ENCODE measurements around the gene FAM184A.

Gene FAM184A

DNA sequence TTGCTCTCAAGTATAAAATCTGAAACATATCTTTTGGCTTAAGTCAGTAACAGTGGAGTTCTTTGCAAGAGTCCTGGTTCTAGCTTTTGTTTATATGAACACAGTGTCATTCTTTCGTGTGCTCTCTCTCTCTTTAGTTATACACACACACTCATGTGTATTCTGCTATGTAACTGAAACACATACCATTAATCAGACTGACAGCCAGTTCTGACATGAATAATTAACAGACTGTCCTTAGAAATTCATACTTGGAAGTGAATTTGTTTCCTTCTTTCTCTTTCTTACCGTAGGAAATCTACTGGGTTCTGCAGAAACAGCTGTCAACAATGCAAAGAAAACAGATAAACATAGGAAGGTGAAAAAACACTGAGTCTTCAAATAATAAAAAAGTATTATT lies 146.0 kb downstream of the FAM184A start:
- H3K4me1 ChIP-seq (ENCODE audit: control insufficient read depth, low read depth, low read length), result no peaks in the 10 kb centered on the region
- H3K79me2 ChIP-seq (ENCODE audit: control insufficient read depth, insufficient read depth, low read length), result peaks cover 5% of the 10 kb centered on the region
- H2BK15ac ChIP-seq (replicated peaks; ENCODE audit: low read depth), result no peak overlapping the region
- no peak overlapping the region for H3K18ac ChIP-seq (ENCODE audit: low read length)
- H3K23ac ChIP-seq (ENCODE audit: low read length), result no peak overlapping the region
- H2BK5ac ChIP-seq (ENCODE audit: low read length), result no peak overlapping the region
- no peak overlapping the region for H3K56ac ChIP-seq (ENCODE audit: low read length)
- no CpG with 5 or more reads among the region's 2 CpGs for WGBS (ENCODE audit: extremely low coverage, insufficient coverage, low lambda C conversion rate)
- H3K4me2 ChIP-seq (ENCODE audit: low read length), result no peak overlapping the region
- no peaks in the 10 kb centered on the region for H3K79me1 ChIP-seq (ENCODE audit: low read length)
- H2BK120ac ChIP-seq (ENCODE audit: low read depth, low read length), result no peak overlapping the region
- H3K36me3 ChIP-seq (ENCODE audit: control insufficient read depth, insufficient read depth, low read length), result peaks cover 2% of the 10 kb centered on the region
- H3K4me3 ChIP-seq (ENCODE audit: low read length), result no peak overlapping the region
- no peak overlapping the region for H2AK5ac ChIP-seq (ENCODE audit: low read length)
- no peaks in the 10 kb centered on the region for H3K27me3 ChIP-seq (ENCODE audit: insufficient read depth, low read length, poor library complexity)
- H3K4ac ChIP-seq (ENCODE audit: low read depth, low read length), result no peak overlapping the region
- H3K27ac ChIP-seq (ENCODE audit: low read depth, low read length), result no peak overlapping the region
- no peak overlapping the region for H4K8ac ChIP-seq (ENCODE audit: low read depth, low read length)
- DNase-seq, result no peak
- no peak overlapping the region for H3K9ac ChIP-seq (ENCODE audit: low read length)
- H4K5ac ChIP-seq (ENCODE audit: low read length), result no peak overlapping the region

DNA sequence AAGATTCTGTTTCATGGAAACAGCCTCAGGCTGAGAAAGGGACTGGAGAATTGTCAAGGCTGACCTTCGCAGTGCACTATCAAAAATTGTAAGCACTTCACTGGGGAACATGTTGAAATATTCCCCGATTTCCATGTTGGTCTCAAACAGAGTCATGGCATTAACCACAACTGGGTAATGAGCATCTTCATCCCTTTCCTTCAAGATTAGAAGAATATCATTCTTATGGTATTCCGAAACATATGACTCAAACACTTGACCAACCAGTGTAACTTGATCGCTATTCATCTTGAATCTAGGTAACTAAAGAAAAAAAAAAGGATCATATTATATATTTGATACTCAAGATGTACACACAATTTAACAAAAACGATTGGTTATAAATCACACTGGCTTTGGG lies 147.0 kb downstream of the FAM184A start:
- H4K8ac ChIP-seq (ENCODE audit: low read depth, low read length), result no peak overlapping the region
- no peaks in the 10 kb centered on the region for H3K27me3 ChIP-seq (ENCODE audit: insufficient read depth, low read length, poor library complexity)
- no CpG with 5 or more reads among the region's 5 CpGs for WGBS (ENCODE audit: extremely low coverage, insufficient coverage, low lambda C conversion rate)
- H2AK5ac ChIP-seq (ENCODE audit: low read length), result no peak overlapping the region
- no peak overlapping the region for H3K4ac ChIP-seq (ENCODE audit: low read depth, low read length)
- no peak overlapping the region for H2BK15ac ChIP-seq (replicated peaks; ENCODE audit: low read depth)
- H3K36me3 ChIP-seq (ENCODE audit: control insufficient read depth, insufficient read depth, low read length), result peaks cover 2% of the 10 kb centered on the region
- H3K4me3 ChIP-seq (ENCODE audit: low read length), result no peak overlapping the region
- H3K27ac ChIP-seq (ENCODE audit: low read depth, low read length), result no peak overlapping the region
- H3K4me2 ChIP-seq (ENCODE audit: low read length), result no peak overlapping the region
- no peak for DNase-seq
- no peak overlapping the region for H2BK5ac ChIP-seq (ENCODE audit: low read length)
- H3K23ac ChIP-seq (ENCODE audit: low read length), result no peak overlapping the region
- H3K18ac ChIP-seq (ENCODE audit: low read length), result no peak overlapping the region
- H3K4me1 ChIP-seq (ENCODE audit: control insufficient read depth, low read depth, low read length), result no peaks in the 10 kb centered on the region
- no peak overlapping the region for H4K5ac ChIP-seq (ENCODE audit: low read length)
- no peak overlapping the region for H3K9ac ChIP-seq (ENCODE audit: low read length)
- H2BK120ac ChIP-seq (ENCODE audit: low read depth, low read length), result no peak overlapping the region
- no peak overlapping the region for H3K56ac ChIP-seq (ENCODE audit: low read length)
- no peaks in the 10 kb centered on the region for H3K79me1 ChIP-seq (ENCODE audit: low read length)
- peaks cover 2% of the 10 kb centered on the region for H3K79me2 ChIP-seq (ENCODE audit: control insufficient read depth, insufficient read depth, low read length)

- Histone ChIP-seq H2BK120ac (ENCODE audit: low read depth, low read length) (no peak overlapping the region), H3K79me1 (ENCODE audit: low read length) (no peaks in the 10 kb centered on the region), H2AK5ac (ENCODE audit: low read length) (no peak overlapping the region), H3K36me3 (ENCODE audit: control insufficient read depth, insufficient read depth, low read length) (peaks cover 2% of the 10 kb centered on the region), H3K56ac (ENCODE audit: low read length) (no peak overlapping the region), H3K4ac (ENCODE audit: low read depth, low read length) (no peak overlapping the region), H3K27ac (ENCODE audit: low read depth, low read length) (no peak overlapping the region), H3K4me1 (ENCODE audit: control insufficient read depth, low read depth, low read length) (no peaks in the 10 kb centered on the region), H3K4me2 (ENCODE audit: low read length) (no peak overlapping the region), H3K79me2 (ENCODE audit: control insufficient read depth, insufficient read depth, low read length) (peaks cover 2% of the 10 kb centered on the region), H4K8ac (ENCODE audit: low read depth, low read length) (no peak overlapping the region), H4K5ac (ENCODE audit: low read length) (no peak overlapping the region), H3K9ac (ENCODE audit: low read length) (no peak overlapping the region), H3K18ac (ENCODE audit: low read length) (no peak overlapping the region), H3K23ac (ENCODE audit: low read length) (no peak overlapping the region), H3K27me3 (ENCODE audit: insufficient read depth, low read length, poor library complexity) (no peaks in the 10 kb centered on the region), H2BK15ac (replicated peaks; ENCODE audit: low read depth) (no peak overlapping the region), H2BK5ac (ENCODE audit: low read length) (no peak overlapping the region), H3K4me3 (ENCODE audit: low read length) (no peak overlapping the region)
- WGBS (ENCODE audit: extremely low coverage, insufficient coverage, low lambda C conversion rate), result no CpG with 5 or more reads among the region's 3 CpGs
- DNase-seq, result peak; percentile 7
Observed at GRCh38 chr6:118930680-118931079, 147.8 kb downstream of the FAM184A start.

GRCh38 chr6:118923035-118923434 lies 155.4 kb downstream of the FAM184A start:
- H3K4ac ChIP-seq (ENCODE audit: low read depth, low read length), result no peak overlapping the region
- no peak overlapping the region for H4K8ac ChIP-seq (ENCODE audit: low read depth, low read length)
- H4K5ac ChIP-seq (ENCODE audit: low read length), result no peak overlapping the region
- H3K18ac ChIP-seq (ENCODE audit: low read length), result no peak overlapping the region
- no CpG with 5 or more reads among the region's 3 CpGs for WGBS (ENCODE audit: extremely low coverage, insufficient coverage, low lambda C conversion rate)
- no peak for DNase-seq
- H3K36me3 ChIP-seq (ENCODE audit: control insufficient read depth, insufficient read depth, low read length), result peaks cover 7% of the 10 kb centered on the region
- no peak overlapping the region for H3K56ac ChIP-seq (ENCODE audit: low read length)
- no peak overlapping the region for H3K23ac ChIP-seq (ENCODE audit: low read length)
- H3K79me1 ChIP-seq (ENCODE audit: low read length), result no peaks in the 10 kb centered on the region
- no peaks in the 10 kb centered on the region for H3K27me3 ChIP-seq (ENCODE audit: insufficient read depth, low read length, poor library complexity)
- H3K9ac ChIP-seq (ENCODE audit: low read length), result no peak overlapping the region
- H3K27ac ChIP-seq (ENCODE audit: low read depth, low read length), result no peak overlapping the region
- H3K4me3 ChIP-seq (ENCODE audit: low read length), result no peak overlapping the region
- H3K4me2 ChIP-seq (ENCODE audit: low read length), result no peak overlapping the region
- H2BK5ac ChIP-seq (ENCODE audit: low read length), result no peak overlapping the region
- H3K4me1 ChIP-seq (ENCODE audit: control insufficient read depth, low read depth, low read length), result no peaks in the 10 kb centered on the region
- H3K79me2 ChIP-seq (ENCODE audit: control insufficient read depth, insufficient read depth, low read length), result no peaks in the 10 kb centered on the region
- no peak overlapping the region for H2BK15ac ChIP-seq (replicated peaks; ENCODE audit: low read depth)
- no peak overlapping the region for H2BK120ac ChIP-seq (ENCODE audit: low read depth, low read length)
- H2AK5ac ChIP-seq (ENCODE audit: low read length), result no peak overlapping the region

DNA sequence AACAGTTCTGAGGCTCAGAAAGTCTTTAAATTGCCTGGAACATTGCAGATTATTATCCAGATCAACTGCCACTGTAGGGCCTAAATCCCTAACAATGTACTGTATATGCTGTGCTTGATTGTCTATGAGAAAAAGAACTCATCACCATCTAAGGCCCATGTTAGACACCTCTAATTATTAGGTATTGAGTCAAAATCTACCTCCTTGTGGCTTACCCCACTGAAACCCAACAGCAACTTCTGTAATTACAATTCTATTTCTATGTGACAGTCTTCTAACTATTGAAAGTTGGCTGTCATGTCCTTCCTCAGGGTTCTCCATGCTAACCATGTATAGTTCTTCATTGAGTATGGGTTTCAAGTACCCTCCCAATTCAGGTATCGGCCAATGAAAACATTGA lies 157.4 kb downstream of the FAM184A start:
- no peak for DNase-seq
- Histone ChIP-seq H3K4me3 (ENCODE audit: low read length) (no peak overlapping the region), H3K4ac (ENCODE audit: low read depth, low read length) (no peak overlapping the region), H3K18ac (ENCODE audit: low read length) (no peak overlapping the region), H3K79me1 (ENCODE audit: low read length) (no peaks in the 10 kb centered on the region), H3K4me1 (ENCODE audit: control insufficient read depth, low read depth, low read length) (no peaks in the 10 kb centered on the region), H3K27ac (ENCODE audit: low read depth, low read length) (no peak overlapping the region), H4K5ac (ENCODE audit: low read length) (no peak overlapping the region), H3K27me3 (ENCODE audit: insufficient read depth, low read length, poor library complexity) (no peaks in the 10 kb centered on the region), H2BK5ac (ENCODE audit: low read length) (no peak overlapping the region), H3K9ac (ENCODE audit: low read length) (no peak overlapping the region), H2AK5ac (ENCODE audit: low read length) (no peak overlapping the region), H3K79me2 (ENCODE audit: control insufficient read depth, insufficient read depth, low read length) (no peaks in the 10 kb centered on the region), H2BK120ac (ENCODE audit: low read depth, low read length) (no peak overlapping the region), H3K4me2 (ENCODE audit: low read length) (no peak overlapping the region), H4K8ac (ENCODE audit: low read depth, low read length) (no peak overlapping the region), H2BK15ac (replicated peaks; ENCODE audit: low read depth) (no peak overlapping the region), H3K36me3 (ENCODE audit: control insufficient read depth, insufficient read depth, low read length) (peaks cover 6% of the 10 kb centered on the region), H3K56ac (ENCODE audit: low read length) (no peak overlapping the region), H3K23ac (ENCODE audit: low read length) (no peak overlapping the region)
- WGBS (ENCODE audit: extremely low coverage, insufficient coverage, low lambda C conversion rate), result no CpG with 5 or more reads among the region's 1 CpG

- H3K36me3 ChIP-seq (ENCODE audit: control insufficient read depth, insufficient read depth, low read length), result peaks cover 6% of the 10 kb centered on the region
- H3K23ac ChIP-seq (ENCODE audit: low read length), result no peak overlapping the region
- no peak for DNase-seq
- no peak overlapping the region for H4K8ac ChIP-seq (ENCODE audit: low read depth, low read length)
- no peak overlapping the region for H3K56ac ChIP-seq (ENCODE audit: low read length)
- H2AK5ac ChIP-seq (ENCODE audit: low read length), result no peak overlapping the region
- no peak overlapping the region for H3K27ac ChIP-seq (ENCODE audit: low read depth, low read length)
- H3K4me2 ChIP-seq (ENCODE audit: low read length), result no peak overlapping the region
- no peak overlapping the region for H3K4ac ChIP-seq (ENCODE audit: low read depth, low read length)
- no peak overlapping the region for H3K9ac ChIP-seq (ENCODE audit: low read length)
- H3K18ac ChIP-seq (ENCODE audit: low read length), result no peak overlapping the region
- no CpG with 5 or more reads among the region's 2 CpGs for WGBS (ENCODE audit: extremely low coverage, insufficient coverage, low lambda C conversion rate)
- no peak overlapping the region for H4K5ac ChIP-seq (ENCODE audit: low read length)
- no peak overlapping the region for H2BK15ac ChIP-seq (replicated peaks; ENCODE audit: low read depth)
- no peaks in the 10 kb centered on the region for H3K27me3 ChIP-seq (ENCODE audit: insufficient read depth, low read length, poor library complexity)
- no peaks in the 10 kb centered on the region for H3K79me1 ChIP-seq (ENCODE audit: low read length)
- no peaks in the 10 kb centered on the region for H3K4me1 ChIP-seq (ENCODE audit: control insufficient read depth, low read depth, low read length)
- H2BK120ac ChIP-seq (ENCODE audit: low read depth, low read length), result no peak overlapping the region
- no peaks in the 10 kb centered on the region for H3K79me2 ChIP-seq (ENCODE audit: control insufficient read depth, insufficient read depth, low read length)
- no peak overlapping the region for H3K4me3 ChIP-seq (ENCODE audit: low read length)
- H2BK5ac ChIP-seq (ENCODE audit: low read length), result no peak overlapping the region
Observed at GRCh38 chr6:118918329-118918725, 160.1 kb downstream of the FAM184A start.

Data from mesendoderm (in vitro differentiated cells).